T-cell (primary cell): ENCODE data around the gene GALNTL6. TPM values are rescaled to one million over a fixed set of nuclear protein-coding genes. Genes with fewer than 3 reads are reported as not detected.

Experiments used
- ATAC-seq, 4 experiments: fragments of 200-7000 bp in 3 of 4; fragments of 150-1000 bp in 1 of 4; cut with Tn5 transposase; replicated peaks in 1 of 4; 1 replicate in 3 of 4; 2 replicates in 1 of 4; pipeline ENCODE4 v1.10.0; 2021; ENCODE audit warnings: moderate library complexity in 3 of 4, mild to moderate bottlenecking in 2 of 4, moderate number of reproducible peaks in 1 of 4
- CTCF ChIA-PET, 2 donors: fragments of 300-600 bp; sonication (Branson Sonifier 250); formaldehyde crosslinking; loops; one replicate each; lab custom pipeline; 2022; ENCODE audit warnings: antibody characterized with exemption in 2 of 2; lab: Charles Lee
- POLR2A ChIA-PET, 2 donors: fragments of 300-600 bp; sonication (Branson Sonifier 250); formaldehyde crosslinking; loops; one replicate each; lab custom pipeline; 2022; ENCODE audit warnings: antibody characterized with exemption in 2 of 2; lab: Charles Lee
- DNase-seq, 35 experiments: peaks; one replicate each; pipeline versions ENCODE4 v3.0.0 to v3.0.0-alpha.2; 2013 to 2023
- H3K27ac ChIP-seq: one replicate; pipeline ENCODE4 v1.5.1; 2013; ENCODE audit warnings: low read length
- H3K27me3 ChIP-seq, 2 experiments: replicated peaks in 1 of 2; 1 replicate in 1 of 2; 2 replicates in 1 of 2; pipeline versions ENCODE4 v1.6.1 to v1.7.0; 2013; ENCODE audit warnings: low read length in 1 of 2, mixed read lengths in 1 of 2; ENCODE audit not compliant: control insufficient read depth in 2 of 2, insufficient read depth in 2 of 2; ENCODE audit errors: extremely low read depth in 1 of 2
- H3K36me3 ChIP-seq, 2 donors: 1 replicate in 1 of 2; 2 replicates in 1 of 2; pipeline versions ENCODE4 v1.6.1 to v1.7.0; 2013; ENCODE audit warnings: low read length in 1 of 2; ENCODE audit not compliant: control insufficient read depth in 2 of 2, insufficient read depth in 1 of 2; ENCODE audit errors: extremely low read depth in 1 of 2
- H3K4me1 ChIP-seq, 2 experiments: 1 replicate in 1 of 2; 2 replicates in 1 of 2; pipeline versions ENCODE4 v1.6.1 to v1.7.0; 2013; ENCODE audit warnings: low read length in 2 of 2, mixed read lengths in 1 of 2; ENCODE audit not compliant: insufficient read depth in 2 of 2, control insufficient read depth in 1 of 2; ENCODE audit errors: extremely low read depth in 1 of 2
- H3K4me3 ChIP-seq, 2 donors: 1 replicate in 1 of 2; 2 replicates in 1 of 2; pipeline versions ENCODE4 v1.5.1 to v1.7.0; 2013; ENCODE audit warnings: mild to moderate bottlenecking in 2 of 2, low read length in 1 of 2, moderate library complexity in 1 of 2; ENCODE audit not compliant: control insufficient read depth in 1 of 2; ENCODE audit errors: extremely low read depth in 1 of 2
- H3K9me3 ChIP-seq: 2 replicates; pipeline ENCODE4 v1.7.0; 2013
- H3K27ac Mint-ChIP-seq, 2 donors: one replicate each; pipeline ENCODE4 v1.8.0; 2020 to 2021; ENCODE audit warnings: mild to moderate bottlenecking in 2 of 2, mixed read lengths in 2 of 2
- H3K27me3 Mint-ChIP-seq, 2 donors: one replicate each; pipeline ENCODE4 v1.8.0; 2021 to 2022; ENCODE audit warnings: mixed read lengths in 2 of 2
- H3K36me3 Mint-ChIP-seq: one replicate; pipeline ENCODE4 v1.8.0; 2021; ENCODE audit warnings: mixed read lengths
- H3K4me1 Mint-ChIP-seq, 3 donors: one replicate each; pipeline ENCODE4 v1.8.0; 2020 to 2022; ENCODE audit warnings: mixed read lengths in 3 of 3, mild to moderate bottlenecking in 1 of 3
- H3K4me3 Mint-ChIP-seq, 3 donors: one replicate each; pipeline ENCODE4 v1.8.0; 2020 to 2022; ENCODE audit warnings: mild to moderate bottlenecking in 3 of 3, mixed read lengths in 3 of 3, moderate library complexity in 3 of 3
- H3K9me3 Mint-ChIP-seq, 3 donors: one replicate each; pipeline ENCODE4 v1.8.0; 2020 to 2022; ENCODE audit warnings: mixed read lengths in 3 of 3
- WGBS: methylation state at CpG from one replicate; pipeline ENCODE4 v1.1.5; 2013; ENCODE audit warnings: missing lambda C conversion rate; ENCODE audit not compliant: insufficient coverage; 5-methylcytosine and 5-hydroxymethylcytosine counted together
- total RNA-seq, 35 experiments: library from RNA in 6 of 35; stranded (reverse) in 6 of 35; fragments of 120-200 nt in 1 of 35; gene quantifications; one replicate each; pipeline versions ENCODE4 v1.2.1 to v1.2.4 and lab custom pipeline; 2013 to 2026

GALNTL6 gene
- total RNA-seq, 5 donors from 2014 or later (not counting 1 experiment from before 2014, with no cell fraction given): not detected

GRCh38 chr4:172584816-172585215 is 771.6 kb downstream of the GALNTL6 start:
- Histone ChIP-seq H3K27ac (no peak overlapping the region), H3K4me3 (no peak overlapping the region), H3K9me3 (no peaks in the 10 kb centered on the region), H3K36me3 (no peaks in the 10 kb centered on the region), H3K4me1 (no peaks in the 10 kb centered on the region), H3K27me3 (no peaks in the 10 kb centered on the region)
- 56% methylated on average over 1 of the region's 2 CpGs for WGBS
- ChIA-PET POLR2A (no interaction called here), CTCF (interaction anchor here in 1 of 2 donors (0.8 kb wide), 1 partner anchor 1700 kb away, joined by 3 read pairs; no protein-coding TSS in a partner anchor)
- Mint-ChIP-seq H3K36me3 (no peaks in the 10 kb centered on the region), H3K4me1 (no peaks in the 10 kb centered on the region), H3K27me3 (no peaks in the 10 kb centered on the region), H3K27ac (no peak overlapping the region), H3K9me3 (peaks cover 12 to 20% (median 14%) of the 10 kb centered on the region in 3 donors), H3K4me3 (no peak overlapping the region)
- ATAC-seq (no peak), DNase-seq (no peak)

- Histone ChIP-seq H3K27me3 (no peaks in the 10 kb centered on the region), H3K4me1 (no peaks in the 10 kb centered on the region), H3K27ac (no peak overlapping the region), H3K36me3 (no peaks in the 10 kb centered on the region), H3K4me3 (no peak overlapping the region), H3K9me3 (no peaks in the 10 kb centered on the region)
- no peak for ATAC-seq
- H3K9me3 Mint-ChIP-seq: peaks cover 4 to 17% (median 9%) of the 10 kb centered on the region in 3 donors
- no peaks in the 10 kb centered on the region for H3K27me3 Mint-ChIP-seq
- 25% methylated on average over 2 of the region's 4 CpGs for WGBS
- no peak for DNase-seq
- ChIA-PET CTCF (no interaction called here), POLR2A (no interaction called here)
- H3K4me3 Mint-ChIP-seq: no peak overlapping the region
- no peak overlapping the region for H3K27ac Mint-ChIP-seq
- no peaks in the 10 kb centered on the region for H3K36me3 Mint-ChIP-seq
- H3K4me1 Mint-ChIP-seq: no peaks in the 10 kb centered on the region
These were observed 783.0 kb downstream of the GALNTL6 start for GRCh38 chr4:172596206-172596605.

GRCh38 chr4:172599554-172599953 is 786.4 kb downstream of the GALNTL6 start:
- H3K4me1 Mint-ChIP-seq: no peaks in the 10 kb centered on the region
- Histone ChIP-seq H3K4me1 (no peaks in the 10 kb centered on the region), H3K27me3 (no peaks in the 10 kb centered on the region), H3K4me3 (no peak overlapping the region), H3K36me3 (no peaks in the 10 kb centered on the region), H3K27ac (no peak overlapping the region), H3K9me3 (no peaks in the 10 kb centered on the region)
- H3K36me3 Mint-ChIP-seq: no peaks in the 10 kb centered on the region
- no peak overlapping the region for H3K27ac Mint-ChIP-seq
- ATAC-seq (no peak), DNase-seq (no peak)
- H3K4me3 Mint-ChIP-seq: no peak overlapping the region
- POLR2A ChIA-PET: no interaction called here
- H3K9me3 Mint-ChIP-seq: no peaks in the 10 kb centered on the region
- CTCF ChIA-PET: no interaction called here
- H3K27me3 Mint-ChIP-seq: no peaks in the 10 kb centered on the region
- WGBS: 100% methylated on average over 1 of the region's 4 CpGs

- POLR2A ChIA-PET: no interaction called here
- no peaks in the 10 kb centered on the region for H3K27me3 ChIP-seq
- no peaks in the 10 kb centered on the region for H3K4me1 ChIP-seq
- H3K27ac Mint-ChIP-seq: no peak overlapping the region
- H3K4me1 Mint-ChIP-seq: no peaks in the 10 kb centered on the region
- H3K9me3 ChIP-seq: no peaks in the 10 kb centered on the region
- peaks cover 0 to 5% (median 0%) of the 10 kb centered on the region in 3 donors for H3K9me3 Mint-ChIP-seq
- ATAC-seq (no peak), DNase-seq (no peak)
- no peaks in the 10 kb centered on the region for H3K36me3 Mint-ChIP-seq
- H3K4me3 ChIP-seq: no peak overlapping the region
- 80% methylated on average over 1 of the region's 2 CpGs for WGBS
- no peaks in the 10 kb centered on the region for H3K27me3 Mint-ChIP-seq
- no peaks in the 10 kb centered on the region for H3K36me3 ChIP-seq
- CTCF ChIA-PET: no interaction called here
- no peak overlapping the region for H3K27ac ChIP-seq
- H3K4me3 Mint-ChIP-seq: no peak overlapping the region
These were observed 788.0 kb downstream of the GALNTL6 start for GRCh38 chr4:172601195-172601594.

GRCh38 chr4:172619218-172619617 is 806.0 kb downstream of the GALNTL6 start:
- H3K27ac ChIP-seq: no peak overlapping the region
- H3K4me3 ChIP-seq: no peak overlapping the region
- H3K27ac Mint-ChIP-seq: no peak overlapping the region
- 100% methylated on average over 1 of the region's 5 CpGs for WGBS
- H3K36me3 Mint-ChIP-seq: no peaks in the 10 kb centered on the region
- CTCF ChIA-PET: no interaction called here
- H3K27me3 Mint-ChIP-seq: no peaks in the 10 kb centered on the region
- H3K4me1 Mint-ChIP-seq: no peaks in the 10 kb centered on the region
- peaks cover 8 to 11% (median 10%) of the 10 kb centered on the region in 3 donors for H3K9me3 Mint-ChIP-seq
- no peaks in the 10 kb centered on the region for H3K9me3 ChIP-seq
- H3K4me1 ChIP-seq: no peaks in the 10 kb centered on the region
- H3K4me3 Mint-ChIP-seq: no peak overlapping the region
- H3K36me3 ChIP-seq: no peaks in the 10 kb centered on the region
- no peak for DNase-seq
- no peaks in the 10 kb centered on the region for H3K27me3 ChIP-seq
- POLR2A ChIA-PET: no interaction called here
- no peak for ATAC-seq

- H3K9me3 Mint-ChIP-seq: peaks cover 8 to 13% (median 12%) of the 10 kb centered on the region in 3 donors
- ChIA-PET POLR2A (no interaction called here), CTCF (no interaction called here)
- WGBS: no CpG with 5 or more reads among the region's 2 CpGs
- no peaks in the 10 kb centered on the region for H3K9me3 ChIP-seq
- H3K27ac Mint-ChIP-seq: no peak overlapping the region
- no peaks in the 10 kb centered on the region for H3K27me3 Mint-ChIP-seq
- H3K4me1 ChIP-seq: no peaks in the 10 kb centered on the region
- no peaks in the 10 kb centered on the region for H3K27me3 ChIP-seq
- no peak overlapping the region for H3K27ac ChIP-seq
- no peak for DNase-seq
- no peaks in the 10 kb centered on the region for H3K36me3 ChIP-seq
- no peak overlapping the region for H3K4me3 ChIP-seq
- H3K4me1 Mint-ChIP-seq: no peaks in the 10 kb centered on the region
- H3K4me3 Mint-ChIP-seq: no peak overlapping the region
- no peaks in the 10 kb centered on the region for H3K36me3 Mint-ChIP-seq
- no peak for ATAC-seq
These were observed 806.6 kb downstream of the GALNTL6 start for GRCh38 chr4:172619798-172620197.

GRCh38 chr4:172628263-172628662 is 815.1 kb downstream of the GALNTL6 start:
- no peaks in the 10 kb centered on the region for H3K4me1 Mint-ChIP-seq
- CTCF ChIA-PET: no interaction called here
- no peak overlapping the region for H3K27ac Mint-ChIP-seq
- 20% methylated on average over 1 of the region's 3 CpGs for WGBS
- no peak overlapping the region for H3K4me3 Mint-ChIP-seq
- Histone ChIP-seq H3K4me1 (no peaks in the 10 kb centered on the region), H3K27ac (no peak overlapping the region), H3K4me3 (no peak overlapping the region), H3K36me3 (no peaks in the 10 kb centered on the region), H3K27me3 (no peaks in the 10 kb centered on the region), H3K9me3 (no peaks in the 10 kb centered on the region)
- H3K36me3 Mint-ChIP-seq: no peaks in the 10 kb centered on the region
- no peak for ATAC-seq
- POLR2A ChIA-PET: no interaction called here
- H3K9me3 Mint-ChIP-seq: peaks cover 5 to 19% (median 9%) of the 10 kb centered on the region in 3 donors
- no peaks in the 10 kb centered on the region for H3K27me3 Mint-ChIP-seq
- DNase-seq: no peak
